HG03108 (cell line): ENCODE data around the gene CYB5D1.
"Not testable (repeated sequence)": the region's sequence is repeated elsewhere in the genome, so short reads cannot be mapped to it uniquely, and the experiment has no call there.

Experiments
- ATAC-seq: cut with Tn5 transposase; IDR thresholded peaks from one replicate; pipeline ENCODE4 v1.9.1; 2021; ENCODE audit warnings: moderate library complexity; ENCODE audit not compliant: unreplicated experiment

CYB5D1 gene, protein sequence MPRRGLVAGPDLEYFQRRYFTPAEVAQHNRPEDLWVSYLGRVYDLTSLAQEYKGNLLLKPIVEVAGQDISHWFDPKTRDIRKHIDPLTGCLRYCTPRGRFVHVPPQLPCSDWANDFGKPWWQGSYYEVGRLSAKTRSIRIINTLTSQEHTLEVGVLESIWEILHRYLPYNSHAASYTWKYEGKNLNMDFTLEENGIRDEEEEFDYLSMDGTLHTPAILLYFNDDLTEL

DNA sequence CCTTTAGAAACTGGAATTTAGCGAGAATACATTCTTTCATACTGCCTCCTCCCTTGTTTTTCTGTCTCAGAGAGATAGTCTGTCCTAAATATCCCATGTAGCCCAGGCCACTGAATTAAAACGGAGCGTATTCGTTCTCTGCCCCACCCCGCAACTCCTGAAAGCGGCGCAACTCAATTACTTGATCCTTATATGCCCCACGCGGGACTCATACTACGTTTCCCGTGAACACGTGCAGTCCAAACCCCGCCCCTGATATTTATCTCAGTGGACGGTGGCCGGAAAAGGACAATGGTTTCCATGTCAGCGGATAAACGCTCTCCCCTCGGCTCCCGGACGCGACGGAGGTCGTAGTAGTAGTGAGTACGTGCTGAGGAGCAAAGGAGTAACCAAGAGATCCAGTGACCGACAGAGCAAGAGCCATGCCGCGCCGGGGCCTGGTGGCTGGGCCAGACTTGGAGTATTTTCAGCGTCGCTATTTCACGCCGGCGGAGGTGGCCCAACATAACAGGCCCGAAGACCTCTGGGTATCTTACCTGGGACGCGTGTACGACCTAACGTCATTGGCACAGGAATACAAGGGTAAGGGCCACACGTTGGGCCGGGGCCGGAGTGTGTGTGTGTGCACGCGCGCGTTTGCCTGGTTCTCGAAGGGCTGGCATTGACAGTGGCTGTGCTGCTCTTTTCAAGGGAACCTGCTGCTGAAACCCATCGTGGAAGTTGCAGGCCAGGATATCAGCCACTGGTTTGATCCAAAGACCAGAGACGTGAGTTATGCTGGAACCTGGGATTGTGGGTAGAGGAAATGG lies at the start of gene CYB5D1:
CYB5D1 (plus strand) TSS at position 291 of the 809 bp plus-strand sequence; CDS start at position 423, 132 bp downstream.
- peak; percentile 25 for ATAC-seq

DNA sequence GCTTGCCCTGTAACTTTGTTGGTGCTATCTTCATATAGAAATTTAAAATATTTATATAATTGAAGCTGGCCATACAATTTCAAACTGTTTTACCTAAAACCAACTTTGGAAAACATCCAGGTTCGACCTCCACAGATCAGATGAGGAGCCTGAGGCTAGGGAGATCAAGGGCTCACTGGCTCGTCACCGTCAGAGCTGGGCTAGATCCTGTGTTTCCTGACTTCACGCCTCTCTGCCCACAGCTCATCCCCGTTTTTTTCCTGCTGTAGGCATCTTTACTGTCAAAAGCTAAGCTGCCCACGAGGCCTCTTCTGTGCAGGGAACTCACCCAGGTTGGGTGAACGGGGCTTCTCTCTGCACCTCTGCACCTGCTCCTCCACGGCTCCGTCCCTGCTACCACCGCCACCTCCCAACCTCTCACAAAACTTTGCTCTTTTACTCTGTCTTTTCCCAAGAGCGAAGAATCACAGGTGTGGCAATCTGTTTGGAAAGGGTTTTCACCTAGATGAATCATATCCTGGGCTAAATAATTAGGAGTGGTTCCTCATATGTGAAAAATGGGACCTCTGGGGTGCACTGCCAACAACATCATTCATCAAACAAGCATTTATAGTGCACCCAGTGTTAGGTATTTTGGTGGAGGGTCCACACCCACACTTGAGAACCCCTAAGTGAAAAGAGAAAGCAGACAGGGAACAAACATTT lies 48.6 kb upstream of the CYB5D1 start:
- no peak for ATAC-seq

GRCh38 chr17:7809791-7810343 lies 47.9 kb upstream of the CYB5D1 start:
- not testable (repeated sequence) for ATAC-seq

- ATAC-seq, result no peak
Observed at GRCh38 chr17:7811251-7811650, 46.6 kb upstream of the CYB5D1 start.

GRCh38 chr17:7814969-7815368 lies 42.8 kb upstream of the CYB5D1 start:
- ATAC-seq, result no peak

GRCh38 chr17:7816926-7817642 lies 40.7 kb upstream of the CYB5D1 start:
- ATAC-seq, result no peak

DNA sequence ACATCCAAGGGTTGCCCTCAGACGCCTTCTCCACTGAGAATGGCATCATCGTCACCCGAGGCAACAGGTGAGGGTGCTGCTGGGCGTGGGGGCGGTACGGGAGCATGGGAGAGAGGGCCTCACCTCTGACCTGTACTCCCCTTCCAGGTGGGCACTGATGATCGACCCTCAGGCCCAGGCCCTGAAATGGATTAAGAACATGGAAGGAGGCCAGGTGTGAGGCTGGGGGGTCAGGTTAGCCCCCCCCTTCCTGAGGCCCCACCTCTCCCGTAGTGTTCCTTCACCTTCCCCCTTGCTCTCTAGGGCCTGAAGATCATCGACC lies 40.2 kb upstream of the CYB5D1 start:
- no peak for ATAC-seq

DNA sequence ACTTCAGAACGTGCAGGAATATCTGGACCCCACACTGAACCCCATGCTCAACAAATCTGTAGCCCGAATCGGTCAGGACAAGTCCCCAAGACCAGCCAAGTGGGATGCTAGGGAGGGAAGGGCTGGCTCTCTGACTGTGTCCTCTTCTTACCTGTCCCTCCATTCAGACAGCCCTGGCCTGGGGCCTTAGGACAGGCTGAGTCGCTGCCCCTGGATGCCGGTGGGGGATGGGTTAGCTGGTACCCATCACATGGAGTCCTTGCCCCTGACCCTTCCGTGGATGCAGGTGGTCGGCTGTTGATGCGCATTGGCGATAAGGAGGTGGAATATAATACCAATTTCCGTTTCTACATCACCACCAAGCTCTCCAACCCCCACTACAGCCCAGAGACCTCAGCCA lies 39.8 kb upstream of the CYB5D1 start:
- ATAC-seq, result no peak

- no peak for ATAC-seq
Observed at GRCh38 chr17:7818746-7819645, 38.8 kb upstream of the CYB5D1 start.

DNA sequence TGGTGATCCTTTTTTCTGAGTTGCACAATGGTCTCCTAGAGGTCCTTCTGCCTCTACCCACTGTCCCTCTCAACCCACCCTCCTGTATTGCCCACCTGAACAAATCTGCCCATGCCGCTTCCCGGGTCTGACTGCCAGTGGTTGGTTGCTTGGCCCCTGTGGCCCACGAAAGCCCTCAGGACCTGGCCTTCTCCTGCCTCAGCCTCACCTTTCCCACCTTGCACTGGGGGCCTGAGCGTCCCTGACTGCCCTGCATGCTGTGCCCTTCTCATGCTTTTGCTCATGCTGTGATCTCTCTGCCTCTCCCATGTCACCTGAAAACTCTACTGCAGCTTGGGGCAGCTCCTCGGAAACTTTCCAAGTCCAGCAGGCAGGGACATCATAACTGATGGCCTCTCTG lies 37.6 kb upstream of the CYB5D1 start:
- ATAC-seq, result no peak

- no peak for ATAC-seq
Observed at GRCh38 chr17:7822126-7822525, 35.7 kb upstream of the CYB5D1 start.

GRCh38 chr17:7823581-7824001 lies 34.2 kb upstream of the CYB5D1 start:
- ATAC-seq, result no peak

GRCh38 chr17:7824021-7824924 lies 33.5 kb upstream of the CYB5D1 start:
- no peak for ATAC-seq

- ATAC-seq, result no peak
Observed at GRCh38 chr17:7825206-7825990, 32.4 kb upstream of the CYB5D1 start.

GRCh38 chr17:7830616-7831015 lies 27.2 kb upstream of the CYB5D1 start:
- ATAC-seq, result no peak

- no peak for ATAC-seq
Observed at GRCh38 chr17:7831233-7831632, 26.6 kb upstream of the CYB5D1 start.

GRCh38 chr17:7832431-7832830 lies 25.4 kb upstream of the CYB5D1 start:
- no peak for ATAC-seq
